GM12875 (cell line): Measurements from ENCODE around the gene MAP6.

ENCODE experiments used
- H3K4me3 ChIP-seq: one replicate; pipeline ENCODE4 v1.5.1; 2011; ENCODE audit warnings: low read depth, low read length, control low read depth
- TF ChIP-seq, protein P1 (sequence below): IDR thresholded peaks from 2 replicates; pipeline ENCODE4 v1.5.1; 2011; ENCODE audit warnings: low read depth, mild to moderate bottlenecking, control low read depth, inconsistent platforms, low read length, moderate library complexity, borderline replicate concordance; ENCODE audit not compliant: insufficient read depth

The MAP6 gene

DNA sequence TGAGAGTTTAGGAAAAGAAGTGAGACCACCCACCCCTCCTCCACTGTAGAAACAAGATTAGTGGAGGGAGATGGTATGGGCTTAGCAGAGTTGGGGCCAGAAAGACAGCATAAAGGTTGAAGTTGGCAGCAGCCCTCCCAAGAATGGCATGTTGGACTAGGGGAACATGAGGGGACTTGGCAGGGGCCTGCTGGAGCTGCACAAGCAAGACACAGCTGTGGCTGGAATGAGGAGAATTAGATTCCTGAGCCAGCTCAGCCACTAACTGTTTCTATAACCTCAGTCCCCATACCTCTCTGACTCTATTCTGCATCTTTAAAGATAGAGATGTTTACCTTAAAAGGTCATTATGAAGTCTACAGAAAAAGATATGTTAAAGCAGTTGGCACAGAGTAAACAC lies 13.2 kb downstream of the MAP6 start:
- H3K4me3 ChIP-seq, result no peak overlapping the region
- TF ChIP-seq, protein P1, sequence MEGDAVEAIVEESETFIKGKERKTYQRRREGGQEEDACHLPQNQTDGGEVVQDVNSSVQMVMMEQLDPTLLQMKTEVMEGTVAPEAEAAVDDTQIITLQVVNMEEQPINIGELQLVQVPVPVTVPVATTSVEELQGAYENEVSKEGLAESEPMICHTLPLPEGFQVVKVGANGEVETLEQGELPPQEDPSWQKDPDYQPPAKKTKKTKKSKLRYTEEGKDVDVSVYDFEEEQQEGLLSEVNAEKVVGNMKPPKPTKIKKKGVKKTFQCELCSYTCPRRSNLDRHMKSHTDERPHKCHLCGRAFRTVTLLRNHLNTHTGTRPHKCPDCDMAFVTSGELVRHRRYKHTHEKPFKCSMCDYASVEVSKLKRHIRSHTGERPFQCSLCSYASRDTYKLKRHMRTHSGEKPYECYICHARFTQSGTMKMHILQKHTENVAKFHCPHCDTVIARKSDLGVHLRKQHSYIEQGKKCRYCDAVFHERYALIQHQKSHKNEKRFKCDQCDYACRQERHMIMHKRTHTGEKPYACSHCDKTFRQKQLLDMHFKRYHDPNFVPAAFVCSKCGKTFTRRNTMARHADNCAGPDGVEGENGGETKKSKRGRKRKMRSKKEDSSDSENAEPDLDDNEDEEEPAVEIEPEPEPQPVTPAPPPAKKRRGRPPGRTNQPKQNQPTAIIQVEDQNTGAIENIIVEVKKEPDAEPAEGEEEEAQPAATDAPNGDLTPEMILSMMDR, result no peak

DNA sequence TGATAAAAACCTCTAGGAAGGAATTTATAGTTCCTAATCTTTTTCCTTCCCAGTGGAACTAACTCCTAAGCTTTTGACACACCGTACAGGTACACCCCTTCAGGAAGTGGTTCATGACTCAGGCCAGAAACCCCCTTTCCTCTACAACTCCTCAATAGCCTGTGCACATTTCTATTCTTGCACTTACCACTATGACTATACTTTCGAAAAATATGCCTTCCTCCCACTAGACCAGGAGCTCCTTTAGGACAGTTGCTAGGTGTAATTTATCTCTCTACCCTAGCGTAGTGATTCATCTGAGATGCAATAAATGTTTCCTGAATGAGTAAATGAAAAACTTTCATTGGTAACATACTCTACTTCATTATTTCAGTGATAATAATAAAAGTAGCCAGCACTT lies 14.5 kb downstream of the MAP6 start:
- TF ChIP-seq, protein P1, result no peak
- H3K4me3 ChIP-seq, result no peak overlapping the region

DNA sequence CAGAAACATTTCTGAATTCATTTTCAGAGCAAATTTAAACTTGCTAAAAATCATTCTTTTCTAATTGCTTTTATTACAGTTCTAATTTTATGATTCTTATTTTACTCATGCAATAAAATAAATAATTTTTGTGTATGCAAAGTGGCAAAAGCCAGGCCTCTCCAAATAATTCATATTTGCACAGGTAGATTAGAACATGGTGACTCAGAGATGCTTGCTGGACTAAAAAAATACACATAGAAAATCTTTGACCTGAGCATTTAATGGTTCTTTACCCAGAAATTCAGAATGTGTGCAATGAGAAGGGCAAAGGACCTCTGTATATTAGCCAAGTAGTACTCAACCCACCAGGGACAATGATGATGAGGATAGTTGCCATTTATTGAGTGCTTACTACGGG lies 15.3 kb downstream of the MAP6 start:
- TF ChIP-seq, protein P1, result no peak
- no peak overlapping the region for H3K4me3 ChIP-seq

DNA sequence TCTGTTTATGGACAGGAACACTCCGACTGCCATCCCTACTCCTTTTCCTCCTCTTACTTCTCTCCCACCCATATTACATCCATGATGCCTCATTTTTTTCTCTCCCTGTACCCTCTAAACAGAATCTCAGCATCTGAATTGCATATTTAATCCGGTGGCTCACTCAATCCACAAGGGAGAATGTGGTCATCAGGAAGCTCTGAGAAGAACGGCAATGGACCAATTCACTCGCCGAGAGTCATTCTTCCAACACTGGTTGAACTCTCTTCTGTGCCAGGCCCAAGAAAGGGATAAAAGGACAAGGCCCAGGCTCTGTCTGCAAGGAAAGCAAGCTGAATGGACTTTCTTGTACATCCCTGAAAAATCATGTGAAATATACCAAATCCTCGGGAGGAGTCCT lies 15.9 kb downstream of the MAP6 start:
- TF ChIP-seq, protein P1, result no peak
- H3K4me3 ChIP-seq, result no peak overlapping the region

DNA sequence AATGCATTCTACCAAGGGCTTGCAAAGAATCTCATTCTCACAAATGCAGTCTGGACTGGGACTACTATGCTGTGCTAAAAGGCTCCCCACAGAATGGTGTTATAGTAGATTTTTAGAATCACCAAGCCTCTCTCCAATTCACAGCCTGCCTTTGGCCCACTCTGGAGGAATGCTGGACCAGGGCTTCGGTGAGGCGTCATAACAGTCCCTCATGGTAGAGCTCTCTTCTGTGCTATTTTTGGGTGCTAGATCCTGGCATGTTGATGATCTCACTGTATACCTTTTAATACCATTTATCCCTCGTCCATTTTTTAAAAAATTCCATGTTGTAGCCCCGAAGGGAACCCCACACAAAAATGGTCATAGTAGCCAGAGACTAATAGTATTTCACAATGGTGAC lies 17.6 kb downstream of the MAP6 start:
- TF ChIP-seq, protein P1, result no peak
- H3K4me3 ChIP-seq, result no peak overlapping the region

DNA sequence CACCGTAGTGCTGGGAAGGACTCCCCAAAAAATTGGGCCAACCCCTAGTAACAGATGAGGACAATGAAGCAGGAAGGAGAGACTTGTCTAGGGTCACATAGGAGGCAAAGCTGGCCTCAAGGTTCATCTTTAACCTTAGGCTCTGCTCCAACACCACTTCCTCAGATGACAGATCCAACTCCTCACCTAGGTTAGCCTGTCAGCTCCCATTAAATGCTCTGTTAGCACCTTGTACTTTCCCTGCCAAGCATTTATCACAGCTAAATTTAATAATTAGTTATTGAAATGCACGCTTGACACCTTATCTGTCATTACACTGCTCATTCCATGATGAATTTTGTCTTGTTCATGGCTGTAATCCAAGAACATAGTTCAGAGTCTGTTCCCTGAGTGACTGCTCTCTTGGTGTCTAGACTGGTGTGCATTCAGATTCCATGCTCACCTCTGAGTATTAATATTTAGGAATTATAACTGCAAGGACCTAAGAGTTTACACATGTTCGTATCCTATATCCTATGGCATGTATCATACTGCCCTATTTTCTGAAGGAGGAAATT lies 18.6 kb downstream of the MAP6 start:
- TF ChIP-seq, protein P1, result no peak
- no peak overlapping the region for H3K4me3 ChIP-seq

DNA sequence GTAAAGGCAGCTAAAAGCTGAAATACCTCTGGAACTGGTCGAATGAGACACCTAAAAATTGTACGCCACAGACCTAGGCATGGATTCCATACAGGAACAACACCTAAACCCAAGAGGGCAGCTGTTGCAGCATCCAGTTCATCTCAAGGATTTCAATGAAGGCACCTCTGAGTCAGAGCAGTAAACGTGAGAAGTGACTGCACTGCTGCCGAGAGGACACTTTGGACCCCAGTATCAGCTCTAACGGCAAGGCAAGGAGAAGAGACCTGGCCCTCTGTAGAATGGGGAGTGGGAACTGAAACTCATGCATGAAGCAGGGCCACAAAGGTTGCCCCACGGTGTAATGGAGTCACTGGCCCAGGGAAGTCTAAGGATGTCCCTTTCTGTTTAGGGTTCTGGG lies 23.9 kb downstream of the MAP6 start:
- TF ChIP-seq, protein P1, result no peak
- no peak overlapping the region for H3K4me3 ChIP-seq
